HepG2 (cell line): ENCODE results near the gene MSANTD2.

Experiments
- ATF2 ChIP-seq: sonication (generic); formaldehyde crosslinking; IDR thresholded peaks from 2 replicates; pipeline ENCODE4 v1.4.0; 2020; ENCODE audit warnings: missing genetic modification reagents
- CREM ChIP-seq, 2 experiments: sonication (generic) in 1 of 2; formaldehyde crosslinking in 1 of 2; IDR thresholded peaks; 2 replicates each; pipeline versions ENCODE4 v1.4.0 to v1.6.1; 2016 to 2020; ENCODE audit warnings: antibody characterized with exemption in 1 of 2, mild to moderate bottlenecking in 1 of 2, missing genetic modification reagents in 1 of 2
- EZH2 ChIP-seq: conservative IDR thresholded peaks from 2 replicates; pipeline ENCODE4 v1.6.1; 2012; ENCODE audit warnings: mild to moderate bottlenecking, low read depth, low read length, moderate library complexity
- FOXK2 ChIP-seq: fragments of 450-650 bp; IDR thresholded peaks from 2 replicates; pipeline ENCODE4 v1.6.1; 2016
- GABPA ChIP-seq, 2 experiments: IDR thresholded peaks; 2 replicates each; pipeline ENCODE4 v1.6.1; 2011 to 2016; ENCODE audit warnings: low read depth in 2 of 2, low read length in 1 of 2, missing biosample characterization in 1 of 2, missing genetic modification characterization in 1 of 2
- HDAC2 ChIP-seq: sonication (generic); formaldehyde crosslinking; IDR thresholded peaks from 2 replicates; pipeline ENCODE4 v1.4.0; 2020; ENCODE audit warnings: missing genetic modification reagents
- REL ChIP-seq: sonication (generic); formaldehyde crosslinking; conservative IDR thresholded peaks from 2 replicates; pipeline ENCODE4 v1.8.0; 2022; ENCODE audit warnings: mild to moderate bottlenecking, missing genetic modification reagents, moderate library complexity
- SAFB2 ChIP-seq: sonication (generic); formaldehyde crosslinking; IDR thresholded peaks from 2 replicates; pipeline ENCODE4 v1.5.1; 2020; ENCODE audit warnings: missing genetic modification reagents, low read depth, mild to moderate bottlenecking, borderline replicate concordance
- SMARCC2 ChIP-seq: fragments of 450-650 bp; IDR thresholded peaks from 2 replicates; pipeline ENCODE4 v1.6.1; 2017; ENCODE audit warnings: antibody characterized with exemption, mild to moderate bottlenecking
- ZBTB26 ChIP-seq: IDR thresholded peaks from 2 replicates; pipeline ENCODE4 v1.6.1; 2016; ENCODE audit warnings: missing compliant biosample characterization, missing genetic modification reagents, borderline replicate concordance
- TF ChIP-seq, protein P1 (sequence below): sonication (generic); formaldehyde crosslinking; IDR thresholded peaks from 2 replicates; pipeline ENCODE4 v1.5.0; 2020; ENCODE audit warnings: mild to moderate bottlenecking, missing genetic modification reagents, moderate library complexity

DNA sequence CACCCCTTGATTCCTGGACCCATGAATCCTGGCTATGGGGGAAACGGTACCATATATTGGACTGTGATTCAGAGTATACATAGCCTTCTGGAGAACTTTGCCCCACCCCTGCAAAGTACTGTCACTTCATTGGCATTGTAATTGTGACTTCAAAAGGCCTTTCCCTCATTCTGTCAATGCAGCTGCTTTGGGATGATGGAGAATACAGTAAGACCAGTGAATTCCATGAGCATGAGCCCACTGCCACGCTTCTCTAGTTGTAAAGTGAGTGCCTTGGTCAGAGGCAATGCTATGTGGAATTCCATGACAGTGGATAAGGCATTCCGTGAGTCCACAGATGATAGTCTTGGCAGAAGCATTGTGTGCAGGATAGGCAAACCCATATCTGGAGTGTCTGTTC, 25.7 kb upstream of the MSANTD2 start:
- no peak for TF ChIP-seq EZH2
- TF ChIP-seq ATF2: no peak
- TF ChIP-seq ZBTB26 (CRISPR knock-in tag): no peak
- no peak for TF ChIP-seq FOXK2
- no peak for TF ChIP-seq REL (CRISPR knock-in tag)
- no peak for TF ChIP-seq SAFB2 (CRISPR knock-in tag)
- TF ChIP-seq, protein P1, sequence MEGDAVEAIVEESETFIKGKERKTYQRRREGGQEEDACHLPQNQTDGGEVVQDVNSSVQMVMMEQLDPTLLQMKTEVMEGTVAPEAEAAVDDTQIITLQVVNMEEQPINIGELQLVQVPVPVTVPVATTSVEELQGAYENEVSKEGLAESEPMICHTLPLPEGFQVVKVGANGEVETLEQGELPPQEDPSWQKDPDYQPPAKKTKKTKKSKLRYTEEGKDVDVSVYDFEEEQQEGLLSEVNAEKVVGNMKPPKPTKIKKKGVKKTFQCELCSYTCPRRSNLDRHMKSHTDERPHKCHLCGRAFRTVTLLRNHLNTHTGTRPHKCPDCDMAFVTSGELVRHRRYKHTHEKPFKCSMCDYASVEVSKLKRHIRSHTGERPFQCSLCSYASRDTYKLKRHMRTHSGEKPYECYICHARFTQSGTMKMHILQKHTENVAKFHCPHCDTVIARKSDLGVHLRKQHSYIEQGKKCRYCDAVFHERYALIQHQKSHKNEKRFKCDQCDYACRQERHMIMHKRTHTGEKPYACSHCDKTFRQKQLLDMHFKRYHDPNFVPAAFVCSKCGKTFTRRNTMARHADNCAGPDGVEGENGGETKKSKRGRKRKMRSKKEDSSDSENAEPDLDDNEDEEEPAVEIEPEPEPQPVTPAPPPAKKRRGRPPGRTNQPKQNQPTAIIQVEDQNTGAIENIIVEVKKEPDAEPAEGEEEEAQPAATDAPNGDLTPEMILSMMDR (CRISPR knock-in tag): no peak
- no peak for TF ChIP-seq SMARCC2
- no peak for TF ChIP-seq HDAC2 (CRISPR knock-in tag)
- TF ChIP-seq GABPA (IDR thresholded peaks at IDR 0.05; ENCODE audit: low read depth, low read length): no peak
- TF ChIP-seq GABPA (CRISPR knock-in tag; IDR thresholded peaks at IDR 0.05; ENCODE audit: low read depth): no peak
- TF ChIP-seq CREM (IDR thresholded peaks at IDR 0.05): no peak
- TF ChIP-seq CREM (CRISPR knock-in tag; IDR thresholded peaks at IDR 0.05): no peak
